A673 (cell line): Measurements from ENCODE around the gene EML6.

Experiments used
- EZH2 ChIP-seq: fragments of 200-600 bp; sonication (generic); IDR thresholded peaks from 2 replicates; pipeline ENCODE4 v1.6.1; 2017; ENCODE audit warnings: borderline replicate concordance, low read depth, mild to moderate bottlenecking, mixed read lengths, antibody characterized with exemption, low read length; ENCODE audit not compliant: poor library complexity, severe bottlenecking
- TF ChIP-seq, protein P1 (sequence below): fragments of 300-800, 200-600 bp; sonication (generic); conservative IDR thresholded peaks from 2 replicates; pipeline ENCODE4 v1.5.1; 2017; ENCODE audit warnings: low read depth, mild to moderate bottlenecking, antibody characterized with exemption, low read length, moderate library complexity, mixed read lengths

DNA sequence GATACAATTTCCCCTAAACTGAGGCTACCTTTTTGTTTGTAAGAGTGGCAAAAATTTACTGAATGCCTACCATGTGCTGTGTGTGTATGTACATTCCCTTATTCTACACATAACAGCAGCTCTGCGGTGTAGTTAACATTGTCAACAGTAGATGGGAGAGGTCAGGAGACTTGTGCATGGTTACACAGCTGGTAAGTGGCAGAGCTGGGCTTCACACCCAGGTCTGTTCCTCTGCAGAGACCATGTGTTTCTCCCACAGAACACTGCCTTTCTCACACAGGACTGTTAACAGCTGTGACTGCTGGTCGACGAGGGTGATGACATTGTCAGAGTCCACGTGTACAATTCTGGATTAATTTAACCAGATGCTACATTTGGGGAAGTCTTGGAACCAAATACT lies 49.1 kb downstream of the EML6 start:
- TF ChIP-seq, protein P1, sequence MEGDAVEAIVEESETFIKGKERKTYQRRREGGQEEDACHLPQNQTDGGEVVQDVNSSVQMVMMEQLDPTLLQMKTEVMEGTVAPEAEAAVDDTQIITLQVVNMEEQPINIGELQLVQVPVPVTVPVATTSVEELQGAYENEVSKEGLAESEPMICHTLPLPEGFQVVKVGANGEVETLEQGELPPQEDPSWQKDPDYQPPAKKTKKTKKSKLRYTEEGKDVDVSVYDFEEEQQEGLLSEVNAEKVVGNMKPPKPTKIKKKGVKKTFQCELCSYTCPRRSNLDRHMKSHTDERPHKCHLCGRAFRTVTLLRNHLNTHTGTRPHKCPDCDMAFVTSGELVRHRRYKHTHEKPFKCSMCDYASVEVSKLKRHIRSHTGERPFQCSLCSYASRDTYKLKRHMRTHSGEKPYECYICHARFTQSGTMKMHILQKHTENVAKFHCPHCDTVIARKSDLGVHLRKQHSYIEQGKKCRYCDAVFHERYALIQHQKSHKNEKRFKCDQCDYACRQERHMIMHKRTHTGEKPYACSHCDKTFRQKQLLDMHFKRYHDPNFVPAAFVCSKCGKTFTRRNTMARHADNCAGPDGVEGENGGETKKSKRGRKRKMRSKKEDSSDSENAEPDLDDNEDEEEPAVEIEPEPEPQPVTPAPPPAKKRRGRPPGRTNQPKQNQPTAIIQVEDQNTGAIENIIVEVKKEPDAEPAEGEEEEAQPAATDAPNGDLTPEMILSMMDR: no peak
- TF ChIP-seq EZH2: no peak
